Measurements from ENCODE around the gene DIAPH3.
"Not testable (repeated sequence)": the region's sequence is repeated elsewhere in the genome, so short reads cannot be mapped to it uniquely, and the experiment has no call there.

DIAPH3 gene

GRCh38 chr13:60075850-60076249 is 87.9 kb downstream of the DIAPH3 start:
- no peak for TF ChIP-seq CTCF (IDR thresholded peaks at IDR 0.05; ENCODE audit: low read depth, low read length)
- DNase-seq (ENCODE audit: extremely low read depth, low read depth), result no peak

GRCh38 chr13:60074397-60074796 is 89.3 kb downstream of the DIAPH3 start:
- TF ChIP-seq CTCF (IDR thresholded peaks at IDR 0.05; ENCODE audit: low read depth, low read length), result no peak
- DNase-seq (ENCODE audit: extremely low read depth, low read depth), result no peak

- DNase-seq (ENCODE audit: extremely low read depth, low read depth), result no peak
- TF ChIP-seq CTCF (IDR thresholded peaks at IDR 0.05; ENCODE audit: low read depth, low read length), result no peak
These were observed 97.5 kb downstream of the DIAPH3 start for GRCh38 chr13:60066226-60066625.

GRCh38 chr13:60062502-60062901 is 101.2 kb downstream of the DIAPH3 start:
- no peak for TF ChIP-seq CTCF (IDR thresholded peaks at IDR 0.05; ENCODE audit: low read depth, low read length)
- no peak for DNase-seq (ENCODE audit: extremely low read depth, low read depth)

- DNase-seq (ENCODE audit: extremely low read depth, low read depth), result no peak
- TF ChIP-seq CTCF (IDR thresholded peaks at IDR 0.05; ENCODE audit: low read depth, low read length), result no peak
These were observed 102.0 kb downstream of the DIAPH3 start for GRCh38 chr13:60061737-60062136.

GRCh38 chr13:60051754-60052285 is 111.9 kb downstream of the DIAPH3 start:
- DNase-seq (ENCODE audit: extremely low read depth, low read depth), result no peak
- TF ChIP-seq CTCF (IDR thresholded peaks at IDR 0.05; ENCODE audit: low read depth, low read length), result no peak

- not testable (repeated sequence) for DNase-seq (ENCODE audit: extremely low read depth, low read depth)
These were observed 115.4 kb downstream of the DIAPH3 start for GRCh38 chr13:60048353-60048752.

GRCh38 chr13:60047918-60048317 is 115.8 kb downstream of the DIAPH3 start:
- no peak for TF ChIP-seq CTCF (IDR thresholded peaks at IDR 0.05; ENCODE audit: low read depth, low read length)
- no peak for DNase-seq (ENCODE audit: extremely low read depth, low read depth)

Measured in AG09319 (cell line).